KMS-11 (cell line): ENCODE measurements around the gene BIVM.

Source experiments
- H2AFZ ChIP-seq: fragments of 200-600 bp; sonication (generic); 2 replicates; pipeline ENCODE4 v1.6.1; 2016; ENCODE audit warnings: antibody characterized with exemption, mixed run types, low read depth
- H3K27ac ChIP-seq: fragments of 200-600 bp; sonication (generic); 2 replicates; pipeline ENCODE4 v1.6.1; 2016; ENCODE audit warnings: mild to moderate bottlenecking, mixed run types
- H3K27me3 ChIP-seq: fragments of 200-600 bp; sonication (generic); 2 replicates; pipeline ENCODE4 v1.6.1; 2017; ENCODE audit warnings: mild to moderate bottlenecking, low read depth, mixed run types, moderate library complexity; ENCODE audit not compliant: insufficient read depth
- H3K36me3 ChIP-seq: fragments of 200-600 bp; sonication (generic); 2 replicates; pipeline ENCODE4 v1.6.1; 2017; ENCODE audit warnings: mild to moderate bottlenecking, mixed run types; ENCODE audit not compliant: insufficient read depth
- H3K4me1 ChIP-seq: fragments of 200-600 bp; sonication (generic); 2 replicates; pipeline ENCODE4 v1.6.1; 2016; ENCODE audit warnings: mild to moderate bottlenecking, low read depth, mixed run types; ENCODE audit not compliant: poor library complexity, severe bottlenecking
- H3K4me2 ChIP-seq: fragments of 200-600 bp; sonication (generic); 2 replicates; pipeline ENCODE4 v1.7.0; 2016; ENCODE audit warnings: mild to moderate bottlenecking, mixed run types
- H3K4me3 ChIP-seq: fragments of 200-600 bp; sonication (generic); IDR thresholded peaks from 2 replicates; pipeline ENCODE4 v1.6.1; 2017; ENCODE audit warnings: low read depth, low read length, mixed read lengths; ENCODE audit not compliant: insufficient read depth
- H3K79me2 ChIP-seq: fragments of 200-600 bp; sonication (generic); 2 replicates; pipeline ENCODE4 v1.6.1; 2016; ENCODE audit warnings: low read depth, mixed run types; ENCODE audit not compliant: insufficient read depth
- H3K9ac ChIP-seq: fragments of 200-600 bp; sonication (generic); 2 replicates; pipeline ENCODE4 v1.6.1; 2016; ENCODE audit warnings: mild to moderate bottlenecking, mixed run types
- H4K20me1 ChIP-seq: fragments of 200-600 bp; sonication (generic); 2 replicates; pipeline ENCODE4 v1.6.1; 2016; ENCODE audit warnings: mild to moderate bottlenecking, mixed run types; ENCODE audit not compliant: insufficient read depth
- TF ChIP-seq, protein P1 (sequence below): fragments of 200-600 bp; sonication (generic); conservative IDR thresholded peaks from 2 replicates; pipeline ENCODE4 v1.6.1; 2017; ENCODE audit warnings: low read depth, mild to moderate bottlenecking, antibody characterized with exemption, low read length, moderate library complexity, mixed read lengths

The BIVM gene

DNA sequence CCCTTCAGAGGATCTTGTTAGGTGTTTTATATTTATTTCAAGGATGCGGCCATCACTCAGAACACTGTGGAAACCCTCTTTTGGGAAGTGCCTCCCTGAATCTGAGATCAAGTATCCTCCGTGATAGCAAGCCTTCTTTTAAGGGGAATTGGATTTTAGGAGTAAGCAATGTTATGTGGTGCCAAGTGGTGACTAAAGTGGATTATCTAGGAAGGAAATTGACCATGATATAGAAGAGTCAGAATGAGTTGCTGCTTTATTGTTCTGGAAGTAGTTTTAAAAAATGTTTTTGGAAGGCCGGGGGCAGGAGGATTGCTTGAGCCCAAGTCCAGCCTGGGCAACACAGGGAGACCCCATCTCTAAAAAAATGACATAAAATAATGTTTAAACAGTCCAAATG lies 53.6 kb downstream of the BIVM start:
- Histone ChIP-seq H4K20me1 (no peaks in the 10 kb centered on the region), H3K9ac (no peak overlapping the region), H3K4me2 (no peak overlapping the region), H3K4me3 (no peak overlapping the region), H3K4me1 (peaks cover 7% of the 10 kb centered on the region), H3K27me3 (no peaks in the 10 kb centered on the region), H3K27ac (no peak overlapping the region), H2AFZ (no peak overlapping the region), H3K79me2 (peaks cover 15% of the 10 kb centered on the region; the same call in 1 of the 2 replicates), H3K36me3 (no peaks in the 10 kb centered on the region)
- TF ChIP-seq, protein P1, sequence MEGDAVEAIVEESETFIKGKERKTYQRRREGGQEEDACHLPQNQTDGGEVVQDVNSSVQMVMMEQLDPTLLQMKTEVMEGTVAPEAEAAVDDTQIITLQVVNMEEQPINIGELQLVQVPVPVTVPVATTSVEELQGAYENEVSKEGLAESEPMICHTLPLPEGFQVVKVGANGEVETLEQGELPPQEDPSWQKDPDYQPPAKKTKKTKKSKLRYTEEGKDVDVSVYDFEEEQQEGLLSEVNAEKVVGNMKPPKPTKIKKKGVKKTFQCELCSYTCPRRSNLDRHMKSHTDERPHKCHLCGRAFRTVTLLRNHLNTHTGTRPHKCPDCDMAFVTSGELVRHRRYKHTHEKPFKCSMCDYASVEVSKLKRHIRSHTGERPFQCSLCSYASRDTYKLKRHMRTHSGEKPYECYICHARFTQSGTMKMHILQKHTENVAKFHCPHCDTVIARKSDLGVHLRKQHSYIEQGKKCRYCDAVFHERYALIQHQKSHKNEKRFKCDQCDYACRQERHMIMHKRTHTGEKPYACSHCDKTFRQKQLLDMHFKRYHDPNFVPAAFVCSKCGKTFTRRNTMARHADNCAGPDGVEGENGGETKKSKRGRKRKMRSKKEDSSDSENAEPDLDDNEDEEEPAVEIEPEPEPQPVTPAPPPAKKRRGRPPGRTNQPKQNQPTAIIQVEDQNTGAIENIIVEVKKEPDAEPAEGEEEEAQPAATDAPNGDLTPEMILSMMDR = no peak

DNA sequence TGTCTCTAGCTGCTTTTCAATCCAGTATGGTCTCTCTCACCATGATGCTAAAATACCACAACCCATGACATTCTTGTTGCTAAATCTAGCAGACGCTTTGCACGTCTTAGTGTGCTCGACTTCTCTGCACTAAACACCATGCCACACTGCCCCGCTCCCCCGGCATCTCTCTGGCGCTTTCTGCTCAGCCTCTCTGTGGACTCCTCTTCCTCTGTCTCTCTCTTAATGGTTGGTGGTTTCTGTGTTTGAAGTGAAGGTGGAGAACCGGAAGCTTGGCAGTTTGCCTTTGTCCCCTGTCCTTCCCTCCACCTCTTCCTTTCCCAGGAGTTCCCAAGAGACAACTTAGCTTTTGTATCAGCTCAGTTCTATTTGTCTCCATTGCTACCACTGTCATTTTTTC lies 55.8 kb downstream of the BIVM start:
- no peaks in the 10 kb centered on the region for H3K79me2 ChIP-seq
- no peaks in the 10 kb centered on the region for H3K4me1 ChIP-seq
- no peaks in the 10 kb centered on the region for H3K36me3 ChIP-seq
- H3K9ac ChIP-seq = no peak overlapping the region
- H3K27ac ChIP-seq = no peak overlapping the region
- TF ChIP-seq, protein P1 = no peak
- no peak overlapping the region for H3K4me2 ChIP-seq
- no peak overlapping the region for H3K4me3 ChIP-seq
- H3K27me3 ChIP-seq = no peaks in the 10 kb centered on the region
- H4K20me1 ChIP-seq = no peaks in the 10 kb centered on the region
- H2AFZ ChIP-seq = no peak overlapping the region

DNA sequence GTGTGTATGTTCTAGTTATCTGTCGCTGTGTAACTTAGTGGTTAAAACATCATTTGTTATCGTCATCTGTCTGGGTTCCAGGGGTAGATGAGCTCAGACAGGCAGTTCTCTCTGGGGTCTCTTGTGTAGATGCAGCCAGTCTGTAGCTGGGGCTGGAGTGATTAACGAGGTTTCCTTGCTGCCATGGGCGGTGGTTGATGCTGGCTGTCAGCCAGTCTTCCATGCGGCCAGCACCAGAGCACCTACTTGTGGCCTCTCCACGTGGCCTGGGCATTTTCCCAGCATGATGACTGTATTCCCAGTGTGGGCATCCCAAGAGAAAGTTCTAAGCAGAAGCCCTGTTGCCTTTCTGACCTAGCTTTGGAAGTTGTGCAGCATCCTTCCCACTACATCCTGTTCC lies 57.6 kb downstream of the BIVM start:
- Histone ChIP-seq H3K27me3 (no peaks in the 10 kb centered on the region), H3K36me3 (no peaks in the 10 kb centered on the region), H2AFZ (no peak overlapping the region), H3K4me1 (no peaks in the 10 kb centered on the region), H4K20me1 (no peaks in the 10 kb centered on the region), H3K27ac (no peak overlapping the region), H3K4me2 (no peak overlapping the region), H3K9ac (no peak overlapping the region), H3K79me2 (no peaks in the 10 kb centered on the region), H3K4me3 (no peak overlapping the region)
- TF ChIP-seq, protein P1 = no peak

DNA sequence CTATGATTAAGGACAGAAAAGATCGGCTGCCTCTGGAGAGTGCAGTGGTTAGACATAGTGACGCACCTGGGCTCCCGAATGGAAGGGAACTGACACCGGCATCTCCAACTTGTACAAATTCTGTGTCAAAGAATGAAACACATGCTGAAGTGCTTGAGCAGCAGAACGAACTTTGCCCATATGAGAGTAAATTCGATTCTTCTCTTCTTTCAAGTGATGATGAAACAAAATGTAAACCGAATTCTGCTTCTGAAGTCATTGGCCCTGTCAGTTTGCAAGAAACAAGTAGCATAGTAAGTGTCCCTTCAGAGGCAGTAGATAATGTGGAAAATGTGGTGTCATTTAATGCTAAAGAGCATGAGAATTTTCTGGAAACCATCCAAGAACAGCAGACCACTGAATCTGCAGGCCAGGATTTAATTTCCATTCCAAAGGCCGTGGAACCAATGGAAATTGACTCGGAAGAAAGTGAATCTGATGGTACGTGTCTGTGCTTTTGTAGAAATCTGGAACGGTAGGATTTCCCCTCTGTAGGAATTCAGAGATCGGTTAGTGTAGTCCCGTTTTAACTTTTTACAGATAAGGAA lies 63.8 kb downstream of the BIVM start:
- no peak overlapping the region for H3K4me3 ChIP-seq
- no peak overlapping the region for H3K27ac ChIP-seq
- H3K36me3 ChIP-seq = no peaks in the 10 kb centered on the region
- H3K4me2 ChIP-seq = no peak overlapping the region
- no peaks in the 10 kb centered on the region for H4K20me1 ChIP-seq
- no peak overlapping the region for H2AFZ ChIP-seq
- no peaks in the 10 kb centered on the region for H3K27me3 ChIP-seq
- H3K4me1 ChIP-seq = no peaks in the 10 kb centered on the region
- TF ChIP-seq, protein P1 = no peak
- no peak overlapping the region for H3K9ac ChIP-seq
- no peaks in the 10 kb centered on the region for H3K79me2 ChIP-seq
